HepG2 (cell line): ENCODE results near the gene PHYHIPL. TPM values are rescaled to one million over a fixed set of nuclear protein-coding genes. Genes with fewer than 3 reads are reported as not detected.

Experiments
- CCAR2 ChIP-seq: fragments of 200-400 bp; formaldehyde crosslinking; optimal IDR thresholded peaks from 2 replicates; pipeline ENCODE3; 2018; ENCODE audit warnings: low read depth, mild to moderate bottlenecking, low read length, moderate library complexity
- GMEB1 ChIP-seq: sonication (generic); formaldehyde crosslinking; IDR thresholded peaks from 2 replicates; pipeline ENCODE4 v1.5.1; 2020; ENCODE audit warnings: missing genetic modification reagents, mild to moderate bottlenecking, borderline replicate concordance
- HDAC1 ChIP-seq: sonication (generic); formaldehyde crosslinking; IDR thresholded peaks from 2 replicates; pipeline ENCODE4 v1.5.1; 2020; ENCODE audit warnings: mild to moderate bottlenecking, missing genetic modification reagents
- HIVEP1 ChIP-seq: sonication (generic); formaldehyde crosslinking; IDR thresholded peaks from 2 replicates; pipeline ENCODE4 v1.4.0; 2020; ENCODE audit warnings: mild to moderate bottlenecking, missing genetic modification reagents
- IRF9 ChIP-seq: sonication (generic); formaldehyde crosslinking; IDR thresholded peaks from 2 replicates; pipeline ENCODE4 v1.8.0; 2022; ENCODE audit warnings: missing genetic modification reagents, mild to moderate bottlenecking, borderline replicate concordance
- JUNB ChIP-seq: sonication (generic); formaldehyde crosslinking; IDR thresholded peaks from 2 replicates; pipeline ENCODE4 v1.8.0; 2022; ENCODE audit warnings: missing genetic modification reagents, mild to moderate bottlenecking, borderline replicate concordance
- KLF6 ChIP-seq: IDR thresholded peaks from 2 replicates; pipeline ENCODE4 v1.8.0; 2016; ENCODE audit warnings: missing biosample characterization, missing genetic modification reagents
- KMT2B ChIP-seq: IDR thresholded peaks from 2 replicates; pipeline ENCODE4 v1.6.1; 2016; ENCODE audit warnings: missing genetic modification reagents, missing compliant biosample characterization
- NCOA2 ChIP-seq: sonication (generic); formaldehyde crosslinking; IDR thresholded peaks from 2 replicates; pipeline ENCODE4 v1.8.0; 2022; ENCODE audit warnings: inconsistent platforms
- NFRKB ChIP-seq: fragments of 450-650 bp; IDR thresholded peaks from 2 replicates; pipeline ENCODE4 v1.6.1; 2017
- RARA ChIP-seq: IDR thresholded peaks from 2 replicates; pipeline ENCODE4 v1.6.1; 2016; ENCODE audit warnings: missing genetic modification reagents, missing compliant biosample characterization
- SKI ChIP-seq: fragments of 450-650 bp; IDR thresholded peaks from one replicate; pipeline ENCODE4 v1.6.1; 2018; ENCODE audit warnings: mild to moderate bottlenecking; ENCODE audit not compliant: partially characterized antibody
- SP2 ChIP-seq: sonication (generic); formaldehyde crosslinking; IDR thresholded peaks from 2 replicates; pipeline ENCODE4 v1.5.1; 2020; ENCODE audit warnings: mild to moderate bottlenecking, missing genetic modification reagents
- SSRP1 ChIP-seq: IDR thresholded peaks from 2 replicates; pipeline ENCODE4 v1.6.1; 2016; ENCODE audit warnings: control low read depth
- ZNF607 ChIP-seq: sonication (generic); formaldehyde crosslinking; IDR thresholded peaks from 2 replicates; pipeline ENCODE4 v1.5.1; 2020; ENCODE audit warnings: missing genetic modification reagents, mild to moderate bottlenecking, borderline replicate concordance
- ZNF749 ChIP-seq: sonication (generic); formaldehyde crosslinking; IDR thresholded peaks from 2 replicates; pipeline ENCODE4 v1.8.0; 2022; ENCODE audit warnings: mild to moderate bottlenecking, missing genetic modification reagents, moderate library complexity, borderline replicate concordance
- ZNF780A ChIP-seq: sonication (generic); formaldehyde crosslinking; IDR thresholded peaks from 2 replicates; pipeline ENCODE4 v1.8.0; 2022; ENCODE audit warnings: mild to moderate bottlenecking, missing genetic modification reagents, moderate library complexity
- ZNF816 ChIP-seq: sonication (generic); formaldehyde crosslinking; IDR thresholded peaks from 2 replicates; pipeline ENCODE4 v1.8.0; 2022; ENCODE audit warnings: missing genetic modification reagents, mild to moderate bottlenecking, borderline replicate concordance
- ZSCAN20 ChIP-seq: sonication (generic); formaldehyde crosslinking; IDR thresholded peaks from 2 replicates; pipeline ENCODE4 v1.4.0; 2020; ENCODE audit warnings: missing genetic modification reagents, mild to moderate bottlenecking, borderline replicate concordance
- polyA plus RNA-seq, 8 experiments: library from polyadenylated mRNA; depleted of rRNA in 3 of 8; stranded (reverse) in 7 of 8; unstranded in 1 of 8; fragments of >200 nt; fragmentation: Illumina TruSeq in 4 of 8; extraction: Trizol in 4 of 8; gene quantifications; 2 replicates each; pipeline versions ENCODE4 v1.2.1 to v1.2.3, GENCODE V29; 2011 to 2016; ENCODE audit warnings: low read depth in 4 of 8, missing spikeins in 1 of 8, mixed read lengths in 1 of 8; ENCODE audit not compliant: insufficient read depth in 1 of 8
- total RNA-seq, 5 experiments: library from RNA; depleted of rRNA; stranded (reverse); fragments of >200 nt; fragmentation: Illumina TruSeq; extraction: Trizol; gene quantifications; 2 replicates each; pipeline ENCODE4 v1.2.3, GENCODE V29; 2016; ENCODE audit warnings: low read depth in 1 of 5
- TF ChIP-seq, protein P1 (sequence below): IDR thresholded peaks from 2 replicates; pipeline ENCODE4 v1.6.1; 2016
- TF ChIP-seq, protein P2 (sequence below): sonication (generic); formaldehyde crosslinking; IDR thresholded peaks from 2 replicates; pipeline ENCODE4 v1.4.0; 2020; ENCODE audit warnings: missing genetic modification reagents, borderline replicate concordance
- TF ChIP-seq, protein P3 (sequence below): IDR thresholded peaks from 2 replicates; pipeline ENCODE4 v1.6.1; 2016; ENCODE audit warnings: low read depth, control low read depth

PHYHIPL gene
- total and polyA plus RNA-seq, 2 of the 13 experiments (the other 11 are each of a cell fraction or from before 2014, with no cell fraction given), result 40.6 to 78.5 TPM

DNA sequence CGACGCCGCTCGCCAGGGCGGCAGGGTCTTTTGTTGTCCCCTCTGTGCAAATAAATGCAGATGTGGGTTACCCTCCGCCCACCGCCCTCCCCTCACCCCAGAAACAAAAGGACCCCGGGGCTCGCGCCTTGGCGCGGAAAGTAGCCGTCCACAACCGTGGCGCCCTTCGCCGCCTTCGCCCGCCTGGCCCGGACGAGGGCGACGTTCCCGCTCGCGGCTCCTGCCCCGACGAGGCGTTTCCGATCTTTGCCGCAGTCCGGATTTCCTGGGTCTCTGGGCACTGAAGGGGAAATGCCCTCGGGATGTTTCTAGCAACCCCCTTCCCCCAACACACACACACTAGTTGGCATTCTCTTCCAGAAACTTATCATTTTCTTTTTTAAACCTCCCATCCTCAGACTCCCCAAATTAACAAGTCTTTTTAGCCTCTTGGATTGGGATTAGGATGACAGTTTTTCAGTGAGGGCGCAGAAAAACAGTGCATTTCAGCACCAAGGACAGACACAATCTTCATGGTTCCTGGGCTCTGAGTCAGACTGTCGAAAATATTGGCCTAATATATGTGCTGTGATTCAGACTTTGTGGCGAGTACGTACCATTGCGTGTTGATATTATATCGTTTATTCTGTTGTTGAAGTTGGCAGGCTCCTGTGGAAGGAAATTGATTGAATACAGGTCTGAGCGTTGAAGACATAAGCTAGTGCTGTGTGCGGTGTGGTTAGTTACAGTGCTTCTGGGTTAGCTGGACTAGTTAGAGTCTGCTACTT lies 771 bp downstream of the PHYHIPL start (continued):
- TF ChIP-seq ZNF607 (CRISPR knock-in tag), result 0 out of 2 replicates have a peak, but pooled peaks have one; percentile 57
- TF ChIP-seq, protein P1, sequence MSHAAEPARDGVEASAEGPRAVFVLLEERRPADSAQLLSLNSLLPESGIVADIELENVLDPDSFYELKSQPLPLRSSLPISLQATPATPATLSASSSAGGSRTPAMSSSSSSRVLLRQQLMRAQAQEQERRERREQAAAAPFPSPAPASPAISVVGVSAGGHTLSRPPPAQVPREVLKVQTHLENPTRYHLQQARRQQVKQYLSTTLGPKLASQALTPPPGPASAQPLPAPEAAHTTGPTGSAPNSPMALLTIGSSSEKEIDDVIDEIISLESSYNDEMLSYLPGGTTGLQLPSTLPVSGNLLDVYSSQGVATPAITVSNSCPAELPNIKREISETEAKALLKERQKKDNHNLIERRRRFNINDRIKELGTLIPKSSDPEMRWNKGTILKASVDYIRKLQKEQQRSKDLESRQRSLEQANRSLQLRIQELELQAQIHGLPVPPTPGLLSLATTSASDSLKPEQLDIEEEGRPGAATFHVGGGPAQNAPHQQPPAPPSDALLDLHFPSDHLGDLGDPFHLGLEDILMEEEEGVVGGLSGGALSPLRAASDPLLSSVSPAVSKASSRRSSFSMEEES, result peak; percentile 64
- TF ChIP-seq GMEB1 (CRISPR knock-in tag), result no peak
- 0 out of 2 replicates have a peak, but pooled peaks have one; percentile 84 for TF ChIP-seq KLF6 (CRISPR knock-in tag)
- TF ChIP-seq RARA (CRISPR knock-in tag), result 0 out of 2 replicates have a peak, but pooled peaks have one; percentile 32
- peak; percentile 13; the same call in 1 of the 2 replicates for TF ChIP-seq ZNF749 (CRISPR knock-in tag)
- peak; percentile 71; the same call in 1 of the 2 replicates for TF ChIP-seq JUNB (CRISPR knock-in tag)
- no peak for TF ChIP-seq NFRKB
- peak; percentile 28; the same call in 1 of the 2 replicates for TF ChIP-seq HIVEP1 (CRISPR knock-in tag)
- peak; percentile 83 for TF ChIP-seq HDAC1 (CRISPR knock-in tag)
- TF ChIP-seq SP2, result no peak
- TF ChIP-seq CCAR2, result peak; percentile 0
- TF ChIP-seq NCOA2 (CRISPR knock-in tag), result peak; percentile 30
- peak; percentile 64 for TF ChIP-seq IRF9
- peak; percentile 91; the same call in 1 of the 2 replicates for TF ChIP-seq ZNF816 (CRISPR knock-in tag)
- peak; percentile 70; the same call in 1 of the 2 replicates for TF ChIP-seq ZNF780A (CRISPR knock-in tag)
- peak; percentile 17 for TF ChIP-seq SKI
- TF ChIP-seq, protein P2, sequence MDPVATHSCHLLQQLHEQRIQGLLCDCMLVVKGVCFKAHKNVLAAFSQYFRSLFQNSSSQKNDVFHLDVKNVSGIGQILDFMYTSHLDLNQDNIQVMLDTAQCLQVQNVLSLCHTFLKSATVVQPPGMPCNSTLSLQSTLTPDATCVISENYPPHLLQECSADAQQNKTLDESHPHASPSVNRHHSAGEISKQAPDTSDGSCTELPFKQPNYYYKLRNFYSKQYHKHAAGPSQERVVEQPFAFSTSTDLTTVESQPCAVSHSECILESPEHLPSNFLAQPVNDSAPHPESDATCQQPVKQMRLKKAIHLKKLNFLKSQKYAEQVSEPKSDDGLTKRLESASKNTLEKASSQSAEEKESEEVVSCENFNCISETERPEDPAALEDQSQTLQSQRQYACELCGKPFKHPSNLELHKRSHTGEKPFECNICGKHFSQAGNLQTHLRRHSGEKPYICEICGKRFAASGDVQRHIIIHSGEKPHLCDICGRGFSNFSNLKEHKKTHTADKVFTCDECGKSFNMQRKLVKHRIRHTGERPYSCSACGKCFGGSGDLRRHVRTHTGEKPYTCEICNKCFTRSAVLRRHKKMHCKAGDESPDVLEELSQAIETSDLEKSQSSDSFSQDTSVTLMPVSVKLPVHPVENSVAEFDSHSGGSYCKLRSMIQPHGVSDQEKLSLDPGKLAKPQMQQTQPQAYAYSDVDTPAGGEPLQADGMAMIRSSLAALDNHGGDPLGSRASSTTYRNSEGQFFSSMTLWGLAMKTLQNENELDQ (CRISPR knock-in tag), result no peak
- peak; percentile 66; the same call in 1 of the 2 replicates for TF ChIP-seq ZSCAN20 (CRISPR knock-in tag)
- peak; percentile 46 for TF ChIP-seq KMT2B (CRISPR knock-in tag)
- TF ChIP-seq, protein P3, sequence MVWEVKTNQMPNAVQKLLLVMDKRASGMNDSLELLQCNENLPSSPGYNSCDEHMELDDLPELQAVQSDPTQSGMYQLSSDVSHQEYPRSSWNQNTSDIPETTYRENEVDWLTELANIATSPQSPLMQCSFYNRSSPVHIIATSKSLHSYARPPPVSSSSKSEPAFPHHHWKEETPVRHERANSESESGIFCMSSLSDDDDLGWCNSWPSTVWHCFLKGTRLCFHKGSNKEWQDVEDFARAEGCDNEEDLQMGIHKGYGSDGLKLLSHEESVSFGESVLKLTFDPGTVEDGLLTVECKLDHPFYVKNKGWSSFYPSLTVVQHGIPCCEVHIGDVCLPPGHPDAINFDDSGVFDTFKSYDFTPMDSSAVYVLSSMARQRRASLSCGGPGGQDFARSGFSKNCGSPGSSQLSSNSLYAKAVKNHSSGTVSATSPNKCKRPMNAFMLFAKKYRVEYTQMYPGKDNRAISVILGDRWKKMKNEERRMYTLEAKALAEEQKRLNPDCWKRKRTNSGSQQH, result peak; percentile 94
- peak; percentile 21; the same call in 1 of the 2 replicates for TF ChIP-seq SSRP1
